ENCODE results near the gene SCGB3A1. TPM values are rescaled to one million over a fixed set of nuclear protein-coding genes. Genes with fewer than 3 reads are reported as not detected.
A peak's percentile ranks its signal among the peaks of the same experiment; 100 is the strongest.

Gene SCGB3A1
- total RNA-seq, 1 experiment from 2014 or later = not detected

DNA sequence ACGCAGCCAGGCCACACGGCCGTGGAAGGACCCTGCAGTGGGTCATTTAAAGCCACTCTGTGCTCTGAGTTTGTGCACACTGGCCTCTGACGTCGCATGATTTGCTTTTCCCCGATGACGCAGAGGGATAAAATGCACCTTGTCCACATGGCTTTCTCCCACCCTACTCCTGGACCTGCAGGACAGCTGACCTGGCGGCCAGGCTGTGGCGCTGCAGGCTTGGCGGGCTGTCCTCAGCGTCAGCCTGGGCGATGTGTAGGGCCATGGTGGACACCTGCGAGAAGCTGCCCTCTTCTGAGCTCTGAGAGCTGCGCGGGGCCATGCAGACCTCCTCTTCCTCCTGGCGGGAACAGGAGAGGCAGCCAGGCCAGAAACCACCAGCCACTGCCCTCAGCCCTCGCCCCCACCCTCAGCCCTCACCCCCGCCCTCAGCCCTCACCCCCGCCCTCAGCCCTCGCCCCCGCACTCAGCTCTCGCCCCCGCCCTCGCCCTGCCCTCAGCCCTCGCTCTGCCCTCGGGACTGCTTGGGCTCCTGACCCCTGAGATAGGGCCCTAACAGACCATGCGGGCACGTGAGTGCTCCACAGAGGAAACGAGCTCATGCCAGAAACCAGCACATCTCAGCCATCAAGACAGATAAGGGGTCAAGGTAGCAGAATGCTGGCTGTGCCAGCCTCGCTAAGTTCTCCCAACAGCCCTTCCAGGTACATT is 20.0 kb upstream of the SCGB3A1 start:
- no peak for DNase-seq
- Histone ChIP-seq H3K36me3 (no peaks in the 10 kb centered on the region), H3K9me3 (no peaks in the 10 kb centered on the region), H3K27me3 (no peaks in the 10 kb centered on the region), H3K4me3 (no peak overlapping the region)

DNA sequence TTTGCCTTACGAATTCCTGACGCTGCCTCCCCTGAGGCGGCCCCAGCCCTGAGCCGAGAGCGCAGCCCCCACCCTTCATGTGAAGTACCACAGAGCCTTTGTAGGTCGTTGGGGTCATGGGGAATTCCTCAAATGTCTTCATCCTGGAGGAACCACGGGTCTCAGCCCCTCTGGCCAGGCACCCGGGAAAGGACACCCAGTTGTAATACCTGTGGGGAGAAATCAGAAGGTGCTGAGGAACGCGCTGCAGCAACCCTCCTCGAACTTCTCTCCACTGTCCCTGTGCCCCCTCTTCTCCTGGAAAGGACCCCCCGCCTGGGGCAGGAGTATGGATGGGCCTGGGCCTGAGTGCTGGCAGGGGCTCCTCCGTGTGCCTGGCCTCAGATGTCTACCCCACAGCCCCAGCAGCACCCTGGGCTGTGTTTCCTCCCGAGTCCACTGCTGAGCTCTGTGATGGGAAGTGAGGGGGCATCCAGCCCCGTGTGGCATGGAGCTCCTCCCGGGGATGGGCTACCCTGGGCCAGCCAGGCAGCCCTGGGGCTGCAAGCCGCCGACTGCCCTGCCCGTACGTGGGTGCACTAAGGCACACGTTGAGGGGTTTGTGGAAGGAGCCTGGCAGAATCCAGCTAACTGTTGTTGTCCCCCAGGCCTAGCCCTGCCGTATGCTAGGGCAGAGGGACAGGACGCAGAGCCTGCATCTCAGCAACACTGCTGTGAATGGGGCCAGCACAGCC is 18.7 kb upstream of the SCGB3A1 start:
- H3K27me3 ChIP-seq = no peaks in the 10 kb centered on the region
- no peaks in the 10 kb centered on the region for H3K9me3 ChIP-seq
- DNase-seq = no peak
- no peaks in the 10 kb centered on the region for H3K36me3 ChIP-seq
- H3K4me3 ChIP-seq = no peak overlapping the region

DNA sequence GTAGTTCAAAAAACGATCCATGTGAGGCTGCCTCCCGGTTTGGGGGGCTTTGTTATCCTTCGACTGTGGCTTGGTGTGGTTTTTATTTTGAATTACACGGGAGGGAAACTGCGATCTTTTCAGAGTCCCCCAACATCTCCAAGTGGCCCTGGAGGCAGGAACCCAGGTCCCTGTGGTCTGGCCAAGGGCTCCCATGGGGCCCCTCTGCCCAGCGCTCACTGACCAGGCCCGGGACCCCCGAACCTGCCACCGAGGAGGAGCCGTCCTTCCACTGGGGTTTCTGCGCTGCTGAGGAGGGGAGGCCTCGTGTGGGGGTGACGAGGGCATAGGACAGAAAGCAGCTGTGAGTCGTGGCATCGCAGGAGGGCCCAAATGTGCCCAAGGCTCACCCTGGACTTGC is 18.1 kb upstream of the SCGB3A1 start:
- Histone ChIP-seq H3K27me3 (no peaks in the 10 kb centered on the region), H3K4me3 (no peak overlapping the region), H3K36me3 (no peaks in the 10 kb centered on the region), H3K9me3 (no peaks in the 10 kb centered on the region)
- DNase-seq = no peak

DNA sequence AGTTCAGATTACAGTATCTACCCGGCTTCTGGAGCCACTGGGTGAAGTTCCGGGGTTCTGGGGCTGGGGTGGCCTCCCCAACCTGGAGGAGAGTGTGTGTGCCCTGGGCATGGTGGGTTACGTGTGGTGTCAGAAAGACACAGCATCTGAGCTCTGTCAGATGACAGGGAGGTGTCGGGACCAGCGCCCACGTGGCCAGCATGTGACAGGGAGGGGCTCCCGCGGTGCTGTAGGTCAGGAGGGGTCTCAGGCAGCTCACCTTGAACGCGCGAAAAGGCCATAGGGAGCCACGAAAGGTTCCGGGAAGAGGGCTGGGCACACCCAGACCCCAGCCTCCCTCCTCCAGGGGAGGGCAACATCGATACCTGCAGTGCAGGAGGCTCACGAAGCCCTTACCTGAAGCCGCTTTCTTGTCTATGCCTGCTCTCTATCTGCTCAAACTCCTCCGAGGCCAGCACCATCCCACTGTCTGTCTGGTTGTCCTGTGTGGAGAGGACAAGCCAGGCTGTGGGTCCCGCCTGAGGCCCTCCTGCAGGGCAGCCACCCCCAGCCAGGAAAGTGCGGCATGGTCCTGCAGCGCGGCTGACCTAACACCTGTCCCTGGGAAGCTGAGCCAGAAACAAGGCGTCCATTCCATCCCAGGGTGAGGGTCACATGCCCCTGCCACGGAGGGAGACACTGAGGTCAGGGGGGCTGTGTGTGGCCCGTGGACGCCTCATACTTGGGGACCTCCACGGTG is 17.4 kb upstream of the SCGB3A1 start:
- no peaks in the 10 kb centered on the region for H3K9me3 ChIP-seq
- H3K4me3 ChIP-seq = no peak overlapping the region
- H3K27me3 ChIP-seq = no peaks in the 10 kb centered on the region
- no peaks in the 10 kb centered on the region for H3K36me3 ChIP-seq
- no peak for DNase-seq

DNA sequence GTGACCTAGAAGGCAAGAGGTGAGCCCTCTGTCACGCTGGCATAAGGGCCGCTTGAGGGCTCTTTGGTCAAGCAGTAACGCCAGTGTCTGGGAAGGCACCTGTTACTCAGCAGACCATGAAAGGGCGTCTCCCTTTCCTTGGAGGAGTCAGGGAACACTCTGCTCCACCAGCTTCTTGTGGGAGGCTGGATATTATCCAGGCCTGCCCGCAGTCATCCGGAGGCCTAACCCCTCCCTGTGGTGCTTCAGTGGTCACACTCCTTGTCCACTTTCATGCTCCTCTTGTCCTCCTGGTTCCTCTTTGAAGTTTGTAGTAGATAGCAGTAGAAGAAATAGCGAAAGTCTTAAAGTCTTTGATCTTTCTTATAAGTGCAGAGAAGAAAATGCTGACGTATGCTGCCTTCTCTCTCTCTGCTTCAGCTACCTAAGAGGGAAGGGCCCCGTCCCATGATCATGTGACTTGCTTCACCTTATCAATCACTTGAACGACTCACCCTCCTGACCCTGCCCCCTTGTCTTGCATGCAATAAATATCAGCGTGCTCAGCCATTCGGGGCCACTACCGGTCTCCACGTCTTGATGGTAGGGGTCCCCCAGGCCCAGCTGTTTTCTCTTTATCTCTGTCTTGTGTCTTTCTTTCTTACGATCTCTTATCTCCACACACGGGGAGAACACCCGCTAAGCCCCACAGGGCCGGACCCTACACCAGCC is 16.7 kb upstream of the SCGB3A1 start:
- no peak for DNase-seq
- Histone ChIP-seq H3K36me3 (no peaks in the 10 kb centered on the region), H3K27me3 (no peaks in the 10 kb centered on the region), H3K4me3 (no peak overlapping the region), H3K9me3 (no peaks in the 10 kb centered on the region)

DNA sequence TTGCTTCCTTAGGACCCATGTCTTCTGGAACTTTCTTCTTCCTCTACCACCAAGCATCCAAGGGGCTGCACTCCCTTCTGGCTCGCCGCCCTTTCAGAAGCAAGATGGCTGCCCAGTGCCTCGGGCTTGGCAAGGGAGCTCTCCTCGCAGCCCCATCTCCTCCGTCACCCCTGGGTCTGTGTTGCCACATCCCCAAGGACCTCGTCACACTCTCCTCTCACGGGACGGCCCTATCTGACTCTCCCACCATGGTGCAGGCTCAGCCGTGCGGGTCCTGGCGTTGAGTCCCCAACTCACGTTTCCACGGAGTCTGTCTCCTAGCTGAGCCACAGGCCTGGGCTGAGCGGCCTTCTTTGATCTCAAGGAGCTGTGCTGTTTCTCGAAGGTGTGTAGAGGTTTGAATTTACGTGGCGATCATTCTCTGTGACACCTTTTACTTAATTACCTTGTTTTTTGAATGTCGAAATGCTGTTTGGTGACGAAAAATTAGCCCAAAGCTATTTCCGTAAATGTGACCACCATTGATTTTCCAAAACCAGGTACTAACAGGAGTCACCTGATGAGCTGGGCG is 15.0 kb upstream of the SCGB3A1 start:
- peak; percentile 0 for DNase-seq
- Histone ChIP-seq H3K36me3 (no peaks in the 10 kb centered on the region), H3K9me3 (no peaks in the 10 kb centered on the region), H3K4me3 (no peak overlapping the region), H3K27me3 (no peaks in the 10 kb centered on the region)

DNA sequence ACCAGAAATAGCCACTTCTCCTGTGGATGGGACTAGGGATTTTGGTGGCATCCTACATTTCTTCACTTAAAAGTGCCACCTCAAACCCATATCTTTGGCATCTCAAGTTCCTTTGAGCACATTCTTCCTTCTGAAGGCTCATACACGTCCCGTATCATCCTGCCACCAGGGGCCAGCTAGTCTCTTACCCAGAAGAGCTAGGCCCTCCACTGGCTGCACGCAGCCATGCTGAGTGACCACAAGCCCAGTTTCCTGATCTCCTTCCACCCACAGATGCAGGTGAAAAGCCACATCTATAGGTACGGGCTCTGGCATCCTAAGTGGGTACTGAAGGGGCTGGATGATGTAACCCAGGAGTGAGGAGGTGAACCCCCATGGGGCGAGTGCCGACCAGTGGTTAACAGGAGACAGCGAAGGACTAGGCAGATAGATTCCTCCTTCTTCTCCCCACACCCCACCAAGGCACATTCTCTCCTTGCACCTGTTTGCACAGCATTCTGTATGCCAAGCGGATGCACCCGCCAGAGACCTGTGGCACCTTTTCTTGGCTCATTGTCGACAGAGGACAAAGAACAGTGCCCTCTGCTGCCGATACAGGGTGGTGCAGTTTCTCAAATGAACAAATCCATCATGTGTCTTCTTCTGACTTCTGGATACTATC is 14.4 kb upstream of the SCGB3A1 start:
- H3K36me3 ChIP-seq = no peaks in the 10 kb centered on the region
- no peak overlapping the region for H3K4me3 ChIP-seq
- peak; percentile 37 for DNase-seq
- H3K27me3 ChIP-seq = no peaks in the 10 kb centered on the region
- no peaks in the 10 kb centered on the region for H3K9me3 ChIP-seq

DNA sequence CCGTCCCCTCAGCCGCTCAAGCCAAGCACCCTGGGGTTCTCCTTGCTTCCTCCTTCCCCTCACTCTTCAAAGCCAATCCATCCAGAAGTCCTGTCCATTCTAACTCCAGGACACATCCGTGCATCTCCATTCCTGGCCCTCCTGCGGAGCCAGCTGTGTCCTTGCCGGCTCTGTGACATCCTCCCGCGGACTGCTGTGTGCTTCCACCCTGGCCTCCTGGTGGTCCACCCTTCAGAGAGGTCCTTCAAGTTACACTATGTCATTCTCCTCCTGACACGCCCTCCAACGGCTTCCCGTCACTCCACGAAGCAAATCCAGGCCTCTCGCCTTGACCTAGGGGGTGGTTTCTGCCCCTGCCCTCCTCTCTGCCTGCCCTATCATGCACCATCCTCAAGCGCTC is 13.0 kb upstream of the SCGB3A1 start:
- Histone ChIP-seq H3K36me3 (no peaks in the 10 kb centered on the region), H3K4me3 (no peak overlapping the region), H3K27me3 (no peaks in the 10 kb centered on the region), H3K9me3 (no peaks in the 10 kb centered on the region)
- DNase-seq = no peak

DNA sequence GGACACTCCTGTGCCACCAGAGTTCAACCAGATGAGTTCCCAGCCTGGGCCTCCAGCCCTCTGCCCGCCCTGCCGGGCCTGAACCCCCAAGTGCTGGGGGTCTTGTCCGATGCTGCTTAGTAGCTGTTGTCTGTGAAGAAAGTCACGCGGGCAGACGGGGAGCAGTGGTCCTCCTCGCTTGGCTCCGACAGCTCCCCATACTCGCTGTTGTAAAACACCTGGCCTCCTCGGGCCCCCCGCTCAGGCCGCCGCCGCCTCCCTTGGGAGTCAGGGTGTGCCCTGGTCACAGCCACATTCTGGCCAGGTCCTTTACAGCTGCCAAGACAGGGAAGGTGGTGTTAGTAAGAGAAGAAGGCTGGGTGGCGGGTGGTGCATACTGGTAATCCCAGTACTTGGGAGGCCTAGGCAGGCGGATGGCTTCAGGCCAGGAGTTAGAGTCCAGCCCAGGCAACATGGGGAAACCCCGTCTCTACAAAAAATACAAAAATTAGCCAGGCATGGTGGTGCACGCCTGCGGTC is 11.8 kb upstream of the SCGB3A1 start:
- no peak overlapping the region for H3K4me3 ChIP-seq
- no peaks in the 10 kb centered on the region for H3K27me3 ChIP-seq
- no peaks in the 10 kb centered on the region for H3K9me3 ChIP-seq
- DNase-seq = no peak
- no peaks in the 10 kb centered on the region for H3K36me3 ChIP-seq

DNA sequence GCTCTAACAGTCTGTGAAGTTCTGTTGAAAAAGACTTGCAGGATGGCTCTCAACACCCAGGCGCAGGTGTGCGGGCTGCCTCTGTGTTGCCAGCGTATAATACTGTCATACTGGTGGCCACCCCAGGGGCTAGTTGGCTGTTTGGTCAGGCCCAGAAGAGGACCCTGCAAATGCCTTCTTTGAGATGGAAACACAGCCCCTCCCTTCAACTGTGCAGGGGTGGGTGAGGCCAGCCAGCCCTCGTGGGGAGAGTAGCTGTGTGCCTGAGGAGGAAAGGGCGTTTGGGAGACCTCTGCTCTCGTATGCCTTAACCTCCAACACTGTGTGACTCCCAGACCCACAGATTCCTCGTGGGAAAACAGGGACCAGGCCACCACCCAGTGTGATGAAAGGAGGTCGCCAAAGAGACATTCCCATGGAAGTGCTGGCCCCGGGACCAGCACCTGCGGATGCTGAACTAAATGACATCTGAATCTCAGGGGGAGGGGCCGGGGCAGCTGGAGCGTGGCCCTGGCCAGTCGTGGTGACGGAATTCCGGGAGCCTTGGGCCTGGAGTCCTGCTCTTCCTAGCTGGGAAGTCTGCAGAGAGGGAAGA is 11.3 kb upstream of the SCGB3A1 start:
- H3K27me3 ChIP-seq = no peaks in the 10 kb centered on the region
- no peak overlapping the region for H3K4me3 ChIP-seq
- H3K9me3 ChIP-seq = no peaks in the 10 kb centered on the region
- H3K36me3 ChIP-seq = no peaks in the 10 kb centered on the region
- DNase-seq = no peak

DNA sequence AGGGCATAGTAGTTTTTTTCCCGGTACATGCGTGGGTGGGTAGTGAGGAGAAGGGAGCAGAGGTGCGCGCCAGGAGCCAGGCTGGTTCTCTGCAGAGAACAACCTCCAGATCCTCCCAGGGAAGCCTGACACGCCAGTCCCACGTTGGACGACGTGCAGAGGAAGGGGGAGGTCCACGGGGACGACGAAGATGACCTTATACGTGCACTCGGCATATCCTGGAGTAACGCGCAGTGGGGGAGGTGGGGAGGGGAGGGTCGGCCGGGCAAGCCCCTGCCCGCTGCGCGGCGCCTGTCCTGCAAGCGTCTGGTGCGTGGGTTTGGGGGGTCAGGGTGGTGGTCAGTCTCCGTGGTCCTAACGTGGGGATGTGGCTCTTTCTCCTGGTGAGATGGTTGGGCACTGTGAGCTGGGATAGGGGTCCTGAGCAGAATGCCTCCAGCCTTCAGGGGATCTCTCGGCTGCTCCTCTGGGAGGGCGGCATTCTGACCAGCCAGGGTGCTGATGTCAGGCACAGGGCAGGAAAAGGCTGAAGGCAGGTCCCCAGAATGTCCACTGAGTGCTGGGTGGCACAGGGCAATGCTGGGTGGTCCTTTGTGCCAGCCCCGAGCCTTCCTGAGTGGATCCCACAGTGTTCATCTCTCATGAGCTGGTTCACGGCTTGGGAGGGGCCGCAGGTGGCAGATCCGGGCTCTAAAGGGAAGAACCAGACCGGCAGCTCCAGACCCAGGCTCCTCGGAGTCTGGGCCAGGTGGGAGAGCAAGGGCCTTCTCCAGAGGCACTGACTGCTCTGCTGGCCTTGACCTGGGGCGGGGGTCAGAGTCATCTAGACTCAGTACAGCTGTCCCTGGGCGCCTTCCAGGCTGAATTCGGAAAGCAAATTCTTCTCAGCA is 10.5 kb upstream of the SCGB3A1 start:
- no peak for DNase-seq

DNA sequence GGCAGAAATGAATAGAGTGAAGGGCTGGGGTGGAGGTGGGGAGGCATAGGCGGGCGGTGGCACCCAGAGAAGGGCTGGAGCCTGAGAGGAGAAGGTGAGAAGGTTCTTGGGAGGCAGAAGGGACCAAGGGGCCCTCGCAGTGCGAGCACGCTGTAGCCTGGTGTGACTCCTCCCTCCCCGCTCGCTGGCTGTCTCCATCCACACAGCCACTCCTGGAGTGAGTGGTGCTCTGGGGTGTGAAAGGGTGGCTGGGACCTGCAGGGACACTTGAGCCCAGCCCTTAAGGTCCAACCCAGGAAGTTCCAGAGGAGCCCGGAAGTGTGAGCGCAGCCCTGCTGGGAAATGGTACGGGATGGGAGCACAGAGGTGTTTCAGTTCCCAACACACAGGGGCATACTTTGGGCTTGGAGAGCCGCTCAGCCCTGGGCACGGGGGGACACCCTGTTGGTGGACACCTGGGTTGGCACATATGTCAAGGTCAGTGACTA is 9.3 kb upstream of the SCGB3A1 start:
- no peaks in the 10 kb centered on the region for H3K36me3 ChIP-seq

More for the DNA sequence above, 10.5 kb upstream of the SCGB3A1 start:
- Histone ChIP-seq H3K27me3 (no peaks in the 10 kb centered on the region), H3K9me3 (no peaks in the 10 kb centered on the region), H3K36me3 (no peaks in the 10 kb centered on the region), H3K4me3 (no peak overlapping the region)

DNA sequence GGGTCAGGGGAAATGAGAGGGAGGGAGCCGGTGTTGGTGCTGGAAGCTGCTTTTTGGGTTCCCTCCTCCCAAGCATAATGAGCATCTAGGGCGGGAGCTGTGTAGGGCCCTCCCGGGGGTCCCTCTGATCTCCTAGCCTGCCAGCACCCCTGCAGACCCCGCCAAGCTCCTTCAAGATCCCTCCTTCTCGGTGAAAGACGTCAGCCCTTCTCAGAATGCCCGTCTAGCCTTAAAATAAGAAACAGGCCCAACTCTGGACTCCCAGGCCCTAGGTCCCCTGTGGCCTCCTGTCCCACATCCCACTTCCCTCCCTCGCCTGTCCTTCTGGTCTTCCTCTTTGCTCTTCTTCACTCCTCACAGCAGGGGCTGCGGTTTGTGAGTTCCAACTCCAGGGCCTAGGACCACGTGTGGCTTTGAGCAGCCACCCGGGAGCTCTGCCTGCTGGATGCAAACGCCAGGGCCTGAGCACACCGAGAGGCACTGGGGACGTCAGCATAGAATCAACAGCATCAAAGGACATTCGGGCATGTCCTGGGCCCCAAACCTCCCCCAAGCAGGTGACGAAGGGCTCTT is 8.8 kb upstream of the SCGB3A1 start:
- Histone ChIP-seq H3K36me3 (no peaks in the 10 kb centered on the region), H3K4me3 (no peak overlapping the region), H3K9me3 (no peaks in the 10 kb centered on the region), H3K27me3 (no peaks in the 10 kb centered on the region)
- DNase-seq = no peak

More for the DNA sequence above, 9.3 kb upstream of the SCGB3A1 start:
- no peaks in the 10 kb centered on the region for H3K27me3 ChIP-seq
- H3K4me3 ChIP-seq = no peak overlapping the region
- no peaks in the 10 kb centered on the region for H3K9me3 ChIP-seq
- no peak for DNase-seq

DNA sequence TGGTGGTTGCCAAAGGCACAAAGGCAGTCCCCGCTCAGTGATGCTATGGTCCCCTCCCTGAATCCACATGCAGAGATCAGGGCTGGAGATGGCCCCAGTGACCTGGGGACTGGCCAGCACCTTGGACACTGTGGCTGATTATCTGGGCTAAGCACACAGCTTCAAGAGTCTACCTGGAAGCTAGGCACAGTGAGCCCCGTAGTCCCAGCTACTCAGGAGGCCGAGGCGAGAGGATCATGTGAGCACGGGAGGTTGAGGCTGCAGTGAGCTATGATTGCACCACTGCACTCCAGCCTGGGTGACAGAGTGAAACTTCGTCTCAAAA is 8.3 kb upstream of the SCGB3A1 start:
- Histone ChIP-seq H3K36me3 (no peaks in the 10 kb centered on the region), H3K27me3 (no peaks in the 10 kb centered on the region), H3K4me3 (no peak overlapping the region), H3K9me3 (no peaks in the 10 kb centered on the region)
- no peak for DNase-seq
